Gastrocnemius medialis (tissue), 4 donors: ENCODE data around the gene CLCA1. TPM values are rescaled to one million over a fixed set of nuclear protein-coding genes. Genes with fewer than 3 reads are reported as not detected.

ENCODE experiments used
- ATAC-seq, 2 donors: fragments of 150-250 bp; one replicate each; pipeline ENCODE4 v1.9.1; 2016
- DNase-seq, 2 donors: peaks; one replicate each; pipeline ENCODE4 v3.0.0-alpha.2; 2019
- H3K27ac ChIP-seq, 4 donors: fragments of 200-600 bp; sonication (generic); 1 replicate in 1 of 4; 2 replicates in 3 of 4; pipeline ENCODE4 v1.5.1; 2016 to 2018; ENCODE audit warnings: mild to moderate bottlenecking in 2 of 4, moderate library complexity in 1 of 4
- H3K27me3 ChIP-seq, 3 donors: fragments of 200-600 bp; sonication (generic) in 2 of 3; 1 replicate in 1 of 3; 2 replicates in 2 of 3; pipeline versions ENCODE4 v1.5.1 to v1.6.0; 2016 to 2019; ENCODE audit warnings: mild to moderate bottlenecking in 1 of 3, moderate library complexity in 1 of 3
- H3K36me3 ChIP-seq, 2 donors: fragments of 200-600 bp; sonication (generic) in 1 of 2; one replicate each; pipeline ENCODE4 v1.5.1; 2017 to 2018
- H3K4me1 ChIP-seq, 2 donors: fragments of 200-600 bp; sonication (generic) in 1 of 2; one replicate each; pipeline ENCODE4 v1.5.1; 2016 to 2017; ENCODE audit warnings: mild to moderate bottlenecking in 2 of 2
- H3K4me3 ChIP-seq, 4 donors: fragments of 200-600 bp; sonication (generic) in 3 of 4; 1 replicate in 1 of 4; 2 replicates in 3 of 4; pipeline ENCODE4 v1.5.1; 2016 to 2019; ENCODE audit warnings: mild to moderate bottlenecking in 2 of 4
- H3K9me3 ChIP-seq, 3 donors: fragments of 200-600 bp; sonication (generic) in 2 of 3; 1 replicate in 1 of 3; 2 replicates in 2 of 3; pipeline ENCODE4 v1.5.1; 2016 to 2019
- CTCF ChIP-seq, 5 experiments: fragments of 450-650 bp in 3 of 5; fragments of 200-600 bp in 2 of 5; sonication (generic) in 2 of 5; IDR thresholded peaks in 4 of 5; conservative IDR thresholded peaks in 1 of 5; 1 replicate in 4 of 5; 2 replicates in 1 of 5; pipeline ENCODE4 v1.5.1; 2016 to 2019; ENCODE audit warnings: antibody characterized with exemption in 5 of 5, mild to moderate bottlenecking in 3 of 5, moderate library complexity in 3 of 5
- POLR2A ChIP-seq, 2 donors: fragments of 450-650 bp; IDR thresholded peaks; one replicate each; pipeline ENCODE4 v1.6.1; 2017; ENCODE audit warnings: antibody characterized with exemption in 2 of 2, mild to moderate bottlenecking in 2 of 2, moderate library complexity in 2 of 2
- in situ Hi-C, 4 donors: fragments of 200-750 bp; cut with MboI; loops; one replicate each; pipeline versions ENCODE4 v1.15.0 to v1.8.0; 2017; ENCODE audit warnings: low sequenced_read_pairs in 4 of 4
- intact Hi-C: fragments of 100-400 bp; cut with DNase I; formaldehyde crosslinking; loops from one replicate; pipeline ENCODE4 v1.15.1; 2023; ENCODE audit warnings: low total_unique reads
- total RNA-seq, 4 donors: library from RNA; depleted of rRNA; stranded (reverse); fragments of >200 nt; gene quantifications; one replicate each; pipeline versions ENCODE4 v1.1.0 to v1.2.3, GENCODE V29; 2016

The CLCA1 gene
- total RNA-seq, 4 donors from 2014 or later = 1.3 TPM; not detected in 3

- Histone ChIP-seq H3K27ac (no peak overlapping the region), H3K4me3 (no peak overlapping the region), H3K9me3 (no peaks in the 10 kb centered on the region), H3K4me1 (no peaks in the 10 kb centered on the region), H3K36me3 (no peaks in the 10 kb centered on the region), H3K27me3 (no peaks in the 10 kb centered on the region)
- in situ Hi-C loops = no loop called here
- intact Hi-C loops = no loop called here
- ATAC-seq (no peak), DNase-seq (no peak)
- TF ChIP-seq CTCF (IDR thresholded peaks at IDR 0.05 in 4 of 5, conservative IDR thresholded peaks at IDR 0.05 in 1 of 5) = no peak
Measured at GRCh38 chr1:86436041-86436440, 32.7 kb upstream of the CLCA1 start.

DNA sequence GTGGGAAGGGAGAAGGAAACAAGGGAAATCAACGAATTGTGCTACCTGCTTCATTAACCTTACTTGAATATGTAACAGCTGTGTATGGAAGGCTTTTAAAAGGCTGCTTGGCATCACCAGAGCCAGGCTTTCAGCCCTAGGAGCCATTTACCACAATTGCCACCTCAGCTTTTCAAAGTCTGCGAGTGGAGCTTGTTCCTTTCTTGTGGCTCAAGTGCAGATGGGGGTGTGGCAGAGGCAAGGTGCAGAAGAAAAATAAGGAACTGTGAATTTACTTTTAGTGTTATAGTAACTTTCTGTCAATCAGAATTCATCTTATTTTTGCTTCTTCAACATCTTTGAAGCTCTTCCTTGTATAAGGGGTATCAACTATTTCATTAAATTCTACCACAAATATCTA, 27.1 kb upstream of the CLCA1 start:
- H3K27me3 ChIP-seq = no peaks in the 10 kb centered on the region
- intact Hi-C loops (no loop called here), in situ Hi-C loops (no loop called here)
- no peaks in the 10 kb centered on the region for H3K4me1 ChIP-seq
- no peaks in the 10 kb centered on the region for H3K36me3 ChIP-seq
- no peak for TF ChIP-seq CTCF (IDR thresholded peaks at IDR 0.05 in 4 of 5, conservative IDR thresholded peaks at IDR 0.05 in 1 of 5)
- no peak for TF ChIP-seq POLR2A (IDR thresholded peaks at IDR 0.05)
- no peaks in the 10 kb centered on the region for H3K9me3 ChIP-seq
- DNase-seq (no peak), ATAC-seq (no peak)
- H3K4me3 ChIP-seq = no peak overlapping the region
- no peak overlapping the region for H3K27ac ChIP-seq

DNA sequence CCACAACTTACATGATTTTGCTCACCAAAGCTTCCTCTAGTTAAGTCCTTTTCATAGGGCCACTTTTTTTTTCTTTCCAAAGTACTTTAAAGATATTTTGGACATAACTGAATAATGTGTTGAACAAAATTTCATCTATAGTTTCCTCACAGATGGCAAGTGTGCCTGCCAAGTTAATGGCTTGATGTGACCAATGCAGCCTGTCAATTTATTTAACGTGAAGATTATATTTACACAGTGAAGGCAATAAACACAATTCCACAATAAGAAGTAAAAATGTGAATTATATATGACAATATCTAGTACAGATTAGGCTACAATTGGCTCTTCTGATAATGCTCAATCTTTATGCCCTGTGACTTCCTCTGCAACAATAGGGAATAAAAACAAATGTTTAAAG, 26.7 kb upstream of the CLCA1 start:
- intact Hi-C loops = no loop called here
- H3K27ac ChIP-seq = no peak overlapping the region
- no peaks in the 10 kb centered on the region for H3K9me3 ChIP-seq
- H3K4me3 ChIP-seq = no peak overlapping the region
- ATAC-seq (no peak), DNase-seq (no peak)
- no peaks in the 10 kb centered on the region for H3K4me1 ChIP-seq
- in situ Hi-C loops = no loop called here
- TF ChIP-seq CTCF (IDR thresholded peaks at IDR 0.05 in 4 of 5, conservative IDR thresholded peaks at IDR 0.05 in 1 of 5) = no peak
- TF ChIP-seq POLR2A (IDR thresholded peaks at IDR 0.05) = no peak
- no peaks in the 10 kb centered on the region for H3K27me3 ChIP-seq
- H3K36me3 ChIP-seq = no peaks in the 10 kb centered on the region

GRCh38 chr1:86445919-86446318, 22.8 kb upstream of the CLCA1 start:
- DNase-seq (no peak), ATAC-seq (no peak)
- Histone ChIP-seq H3K9me3 (no peaks in the 10 kb centered on the region), H3K4me3 (no peak overlapping the region), H3K36me3 (no peaks in the 10 kb centered on the region), H3K4me1 (no peaks in the 10 kb centered on the region), H3K27ac (no peak overlapping the region), H3K27me3 (no peaks in the 10 kb centered on the region)
- no peak for TF ChIP-seq POLR2A (IDR thresholded peaks at IDR 0.05)
- TF ChIP-seq CTCF (IDR thresholded peaks at IDR 0.05 in 4 of 5, conservative IDR thresholded peaks at IDR 0.05 in 1 of 5) = no peak
- in situ Hi-C loops = no loop called here
- intact Hi-C loops = no loop called here

DNA sequence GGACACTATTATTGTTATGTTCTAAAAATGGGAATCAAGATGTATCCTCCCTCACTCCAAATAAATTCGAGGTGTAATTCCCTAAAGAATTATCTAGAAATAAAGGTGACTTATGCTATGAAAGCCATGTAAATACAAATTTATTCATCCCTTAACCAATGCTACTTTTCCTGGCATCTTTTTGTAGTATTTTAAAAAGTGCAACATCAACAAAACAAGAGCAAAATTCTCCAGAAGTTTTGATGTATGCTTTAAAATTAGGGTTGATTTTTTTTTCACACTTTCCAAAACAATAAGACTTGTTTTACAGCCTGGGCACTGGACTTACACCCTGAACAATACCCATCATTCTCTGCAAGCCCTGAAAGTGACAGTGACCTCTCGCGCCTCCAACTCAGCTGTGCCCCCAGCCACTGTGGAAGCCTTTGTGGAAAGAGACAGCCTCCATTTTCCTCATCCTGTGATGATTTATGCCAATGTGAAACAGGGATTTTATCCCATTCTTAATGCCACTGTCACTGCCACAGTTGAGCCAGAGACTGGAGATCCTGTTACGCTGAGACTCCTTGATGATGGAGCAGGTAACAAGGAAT, 21.4 kb upstream of the CLCA1 start:
- no peak overlapping the region for H3K4me3 ChIP-seq
- DNase-seq (no peak), ATAC-seq (no peak)
- H3K27ac ChIP-seq = no peak overlapping the region
- in situ Hi-C loops (no loop called here), intact Hi-C loops (no loop called here)
- no peaks in the 10 kb centered on the region for H3K9me3 ChIP-seq
- H3K36me3 ChIP-seq = no peaks in the 10 kb centered on the region
- TF ChIP-seq POLR2A (IDR thresholded peaks at IDR 0.05) = no peak
- no peak for TF ChIP-seq CTCF (IDR thresholded peaks at IDR 0.05 in 4 of 5, conservative IDR thresholded peaks at IDR 0.05 in 1 of 5)
- no peaks in the 10 kb centered on the region for H3K4me1 ChIP-seq
- H3K27me3 ChIP-seq = no peaks in the 10 kb centered on the region
